ENCODE data around the gene SNX15.
"Not testable (repeated sequence)": the region's sequence is repeated elsewhere in the genome, so short reads cannot be mapped to it uniquely, and the experiment has no call there.

Gene SNX15, protein sequence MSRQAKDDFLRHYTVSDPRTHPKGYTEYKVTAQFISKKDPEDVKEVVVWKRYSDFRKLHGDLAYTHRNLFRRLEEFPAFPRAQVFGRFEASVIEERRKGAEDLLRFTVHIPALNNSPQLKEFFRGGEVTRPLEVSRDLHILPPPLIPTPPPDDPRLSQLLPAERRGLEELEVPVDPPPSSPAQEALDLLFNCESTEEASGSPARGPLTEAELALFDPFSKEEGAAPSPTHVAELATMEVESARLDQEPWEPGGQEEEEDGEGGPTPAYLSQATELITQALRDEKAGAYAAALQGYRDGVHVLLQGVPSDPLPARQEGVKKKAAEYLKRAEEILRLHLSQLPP

DNA sequence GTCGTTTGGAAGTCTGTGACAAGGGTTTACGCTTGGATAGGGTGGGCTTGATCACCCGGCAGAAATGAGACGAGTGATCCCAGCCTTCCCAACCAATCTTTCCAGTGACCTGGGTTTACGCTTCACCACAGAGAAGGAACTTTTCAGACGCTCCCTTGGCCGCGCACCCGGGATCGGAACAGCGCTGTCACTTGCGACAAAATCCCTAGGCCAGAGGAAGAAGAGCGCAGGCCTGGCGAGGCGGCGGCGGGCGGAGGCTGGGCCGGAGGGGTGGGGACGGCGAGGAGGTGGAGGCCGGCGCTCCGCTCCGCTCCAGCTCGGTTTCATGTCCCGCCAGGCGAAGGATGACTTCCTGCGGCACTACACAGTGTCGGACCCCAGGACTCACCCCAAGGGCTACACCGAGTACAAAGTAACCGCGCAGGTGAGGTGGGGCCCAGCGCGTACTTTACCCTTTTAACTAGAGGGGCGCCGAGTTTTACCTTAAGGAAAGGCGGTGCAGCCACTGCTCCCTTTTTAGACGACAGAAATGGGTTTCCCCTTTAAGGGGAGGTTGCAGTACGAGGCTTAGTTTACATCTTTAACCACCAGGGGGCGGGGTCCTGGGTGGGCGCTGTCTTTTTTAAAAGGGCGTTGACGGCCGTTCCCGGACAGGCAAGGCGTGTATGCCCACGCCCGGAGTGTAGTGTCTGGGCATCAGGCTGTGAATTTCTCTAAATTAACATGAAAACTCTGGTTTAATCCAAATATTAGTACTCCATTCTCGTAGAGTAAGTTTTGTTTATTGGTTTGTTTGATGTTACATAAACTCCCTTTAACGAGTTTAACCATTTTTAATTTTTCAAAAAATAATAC is at the start of gene SNX15:
Gene SNX15 (plus strand): TSS at position 227 of the 855 bp plus-strand sequence. CDS start 99 bp downstream, at position 326.
- DNase-seq, result peak; percentile 91

DNA sequence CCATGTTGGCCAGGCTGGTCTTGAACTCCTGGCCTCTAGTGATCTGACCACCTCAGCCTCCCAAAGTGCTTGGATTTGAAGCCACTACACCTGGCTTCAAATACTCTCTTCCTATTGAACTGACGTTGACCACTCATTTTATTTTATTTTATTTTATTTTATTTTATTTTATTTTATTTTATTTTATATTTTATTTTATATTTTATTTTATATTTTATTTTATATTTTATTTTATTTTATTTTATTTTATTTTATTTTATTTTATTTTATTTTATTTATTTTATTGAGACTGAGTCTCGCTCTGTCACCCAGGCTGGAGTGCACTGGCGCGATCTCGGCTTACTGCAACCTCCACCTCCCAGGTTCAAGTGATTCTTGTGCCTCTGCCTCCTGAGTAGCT is 43.9 kb upstream of the SNX15 start:
- DNase-seq, result not testable (repeated sequence)

DNA sequence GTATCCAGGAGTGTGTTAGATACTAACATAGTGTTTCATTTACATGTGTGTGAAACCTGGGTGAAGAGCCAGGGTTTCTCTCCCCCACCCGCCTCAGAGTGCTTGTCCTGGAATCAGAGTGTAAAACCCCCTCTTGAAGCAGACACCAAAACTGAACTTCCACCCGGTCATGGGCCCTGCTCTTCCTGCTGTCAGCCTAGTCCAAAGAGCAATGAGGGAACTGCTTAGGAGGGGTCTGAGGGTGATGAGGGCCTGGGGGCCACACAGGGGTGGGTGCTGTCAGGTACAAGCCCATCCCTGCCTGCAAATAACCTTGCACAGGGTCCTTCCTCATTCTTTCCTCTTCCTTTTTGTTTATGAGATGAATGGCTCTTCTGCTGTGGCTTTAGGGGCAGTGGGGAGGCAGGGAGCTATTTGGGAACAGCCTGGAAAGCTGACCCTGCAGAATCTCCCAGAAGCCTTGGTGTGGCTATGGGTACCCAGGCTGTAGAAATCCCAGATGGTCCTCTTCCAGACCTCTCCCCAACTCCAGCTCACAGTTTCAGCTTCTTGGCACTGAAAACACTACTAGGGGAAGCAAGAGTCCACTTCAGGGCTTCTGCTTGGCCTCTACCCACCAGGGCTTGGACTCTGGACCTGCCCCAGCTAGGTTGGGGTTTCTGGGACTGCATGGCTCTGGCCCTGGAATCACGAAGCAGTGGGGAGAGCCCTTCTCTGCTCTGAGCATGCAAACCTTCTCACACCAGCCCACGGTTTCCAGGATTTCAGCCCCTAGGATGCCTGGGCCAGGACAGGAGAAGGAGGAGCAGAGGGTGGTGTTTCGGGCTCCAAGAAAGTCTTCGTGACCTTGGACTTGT is 39.0 kb upstream of the SNX15 start:
- no peak for DNase-seq

DNA sequence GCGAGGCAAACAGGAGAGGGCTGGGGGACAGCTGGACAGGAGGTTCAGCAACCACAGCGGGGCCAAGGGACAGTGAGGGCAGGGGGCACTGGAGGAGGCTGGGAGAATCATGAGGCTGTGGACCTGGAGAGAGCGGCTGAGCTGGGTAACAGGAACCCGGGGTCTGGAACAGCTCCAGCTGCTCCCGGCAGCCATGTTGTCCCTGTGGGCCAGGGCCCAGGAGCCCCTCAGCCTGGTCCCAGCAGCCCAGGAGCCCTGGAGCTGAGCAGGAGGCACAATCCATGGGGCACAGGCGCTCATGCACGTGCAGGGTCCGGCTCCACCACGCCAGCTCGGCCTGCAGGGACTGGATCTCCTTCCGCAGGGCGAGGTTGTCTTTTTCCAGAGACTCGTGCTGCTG is 37.8 kb upstream of the SNX15 start:
- DNase-seq, result no peak

DNA sequence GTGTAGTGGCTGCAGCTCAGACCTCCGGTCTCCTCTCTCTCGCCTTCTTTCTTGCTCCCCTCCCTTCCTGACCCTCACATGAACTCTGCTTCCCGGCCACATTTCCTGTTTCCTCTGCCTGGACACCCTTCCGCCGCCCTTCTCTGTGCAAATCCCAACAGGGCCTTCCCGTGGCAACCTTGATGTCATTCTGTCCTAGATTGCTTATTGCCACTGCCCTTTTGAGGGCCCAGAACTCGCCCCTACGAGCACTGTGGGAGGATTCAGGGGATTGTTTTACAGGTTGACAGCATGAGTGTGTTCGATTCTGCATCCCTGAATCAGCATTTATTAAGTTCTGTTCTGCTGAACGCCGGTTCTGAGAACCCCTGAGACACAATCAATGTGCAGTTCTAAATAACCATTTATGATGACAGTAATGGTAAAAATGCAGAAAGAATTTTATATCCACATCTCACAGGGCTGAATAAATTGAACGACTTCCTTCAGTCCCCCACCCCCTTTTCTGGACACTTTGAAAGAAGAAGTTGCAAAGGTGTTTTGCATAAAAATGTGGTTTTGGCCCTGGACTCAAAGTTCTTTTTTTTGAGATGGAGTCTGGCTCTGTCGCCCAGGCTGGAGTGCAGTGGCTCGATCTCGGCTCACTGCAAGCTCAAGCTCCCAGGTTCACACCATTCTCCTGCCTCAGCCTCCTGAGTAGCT is 36.9 kb upstream of the SNX15 start:
- no peak for DNase-seq

DNA sequence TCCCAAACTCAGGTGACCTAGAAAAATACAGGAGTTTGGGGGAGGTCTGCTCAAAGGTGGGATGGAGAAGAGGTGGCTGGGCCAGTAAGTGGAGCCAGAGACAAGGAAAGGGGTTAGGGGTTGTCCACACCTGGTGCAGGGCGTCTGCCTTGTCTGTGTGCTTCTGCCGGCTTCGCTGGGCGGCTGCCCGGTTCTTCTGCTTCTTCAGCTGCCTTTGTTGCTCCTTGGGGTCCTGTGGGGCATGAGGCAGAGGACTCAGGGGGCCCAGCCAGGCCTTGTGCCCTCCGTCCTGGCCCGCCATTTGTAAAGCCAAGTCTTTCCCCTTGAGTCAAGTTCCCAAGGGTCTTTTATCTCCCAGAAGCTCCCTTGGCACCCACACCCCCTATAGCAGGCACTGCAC is 32.9 kb upstream of the SNX15 start:
- no peak for DNase-seq

DNA sequence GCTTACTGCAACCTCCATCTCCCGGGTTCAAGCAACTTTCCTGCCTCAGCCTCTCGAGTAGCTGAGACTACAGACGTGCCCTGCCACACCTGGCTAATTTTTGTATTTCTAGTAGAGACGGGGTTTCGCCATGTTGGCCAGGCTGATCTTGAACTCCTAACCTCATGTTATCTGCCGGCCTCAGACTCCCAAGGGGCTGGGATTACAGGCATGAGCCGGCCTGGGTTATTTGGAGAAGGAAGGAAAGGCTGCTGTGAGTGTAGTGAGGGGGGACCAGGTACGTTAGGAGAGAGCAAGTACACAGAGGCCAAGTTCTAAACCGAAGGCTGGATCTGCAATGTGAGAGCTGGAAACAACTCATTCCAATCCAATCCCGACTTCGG is 30.9 kb upstream of the SNX15 start:
- no peak for DNase-seq

DNA sequence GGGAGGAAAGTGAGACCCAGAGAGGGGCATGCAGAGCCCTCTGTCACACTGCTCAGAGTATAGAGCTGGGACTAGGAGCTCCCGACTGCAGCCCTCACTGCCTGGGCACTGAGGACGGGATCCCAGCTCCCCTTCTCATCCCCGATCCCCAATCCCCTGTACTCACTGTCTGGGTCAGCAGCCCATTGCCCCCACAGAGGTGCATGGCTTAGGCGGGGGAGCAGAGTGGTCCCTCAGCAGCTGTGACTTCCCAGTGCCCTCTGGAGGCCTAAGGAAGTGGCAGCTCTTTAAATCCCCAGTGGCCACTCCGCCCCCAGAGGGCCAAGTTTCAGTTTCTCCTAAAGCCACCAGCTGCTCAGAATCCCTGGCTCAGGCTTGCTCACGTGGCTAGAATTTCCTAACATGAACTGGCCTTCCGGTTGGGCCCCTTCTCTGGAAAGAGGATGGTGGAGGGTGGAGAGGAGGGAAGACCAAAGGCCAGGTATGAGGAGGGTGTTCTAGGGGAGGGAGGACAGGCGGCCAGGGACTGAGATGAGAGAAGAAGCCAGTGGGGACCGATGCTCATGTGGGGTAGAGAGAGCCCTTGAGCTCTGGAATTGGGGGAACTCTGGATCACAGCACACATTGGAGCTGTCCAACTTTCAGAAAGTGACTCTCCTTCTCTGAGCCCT is 30.4 kb upstream of the SNX15 start, which contains the start of gene BATF2:
Gene BATF2 (minus strand): TSS at position 262 of the 671 bp plus-strand sequence. CDS start 57 bp downstream, at position 205.
- DNase-seq, result peak; percentile 75

DNA sequence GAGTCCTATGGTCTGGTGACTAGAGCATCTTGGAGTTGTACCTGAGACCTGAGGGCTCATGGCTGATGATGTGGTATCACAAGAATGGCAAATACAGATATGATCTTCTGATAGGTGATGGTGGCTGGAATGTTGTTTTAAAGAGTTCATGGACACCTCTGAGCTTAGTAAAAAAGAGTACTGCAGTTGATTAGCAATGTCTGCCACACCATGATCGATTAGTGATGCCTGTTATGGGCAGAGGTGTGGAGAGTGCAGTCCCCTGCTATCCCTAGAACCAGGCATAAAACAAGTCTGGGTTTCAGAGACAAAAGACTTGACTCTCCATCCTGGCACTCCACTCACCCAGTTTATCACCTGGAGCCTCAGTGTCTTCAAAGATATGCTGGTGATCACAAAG is 29.1 kb upstream of the SNX15 start:
- no peak for DNase-seq

DNA sequence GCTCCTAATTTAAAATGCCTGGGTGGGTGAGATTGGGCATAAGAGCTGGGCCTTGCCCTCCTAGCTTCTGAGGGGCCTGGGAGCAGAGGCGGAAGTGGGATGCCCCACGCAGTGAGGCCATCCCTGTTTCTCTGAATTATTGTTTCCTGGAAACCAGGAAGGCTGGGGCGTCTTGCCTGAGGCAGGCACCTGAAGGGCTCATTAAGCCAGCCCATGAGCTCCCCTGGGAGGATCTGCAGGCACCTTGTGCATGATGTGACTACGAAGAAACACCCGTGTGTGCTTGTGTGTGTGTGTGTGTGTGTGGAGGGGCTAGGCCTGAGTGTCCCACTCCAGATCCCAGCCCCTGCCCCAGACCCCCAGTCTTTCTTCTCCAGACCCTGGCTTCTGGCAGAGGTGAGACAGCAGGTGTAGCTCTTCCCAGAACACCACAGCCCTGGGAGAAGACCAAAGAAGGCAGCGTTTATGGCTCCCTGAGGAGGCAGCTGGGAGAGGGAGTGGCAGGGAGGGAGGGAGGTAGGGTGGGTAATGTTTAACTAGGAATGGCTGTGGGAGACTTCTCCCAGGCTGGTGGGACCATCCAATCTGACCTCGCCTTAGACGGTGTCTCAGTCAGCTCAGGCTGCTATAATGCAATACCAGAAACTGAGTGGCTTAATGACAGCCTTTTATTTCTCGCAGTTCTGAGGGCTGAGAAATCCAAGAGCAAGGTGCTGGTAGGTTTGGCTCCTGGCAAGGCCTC is 28.4 kb upstream of the SNX15 start:
- no peak for DNase-seq

DNA sequence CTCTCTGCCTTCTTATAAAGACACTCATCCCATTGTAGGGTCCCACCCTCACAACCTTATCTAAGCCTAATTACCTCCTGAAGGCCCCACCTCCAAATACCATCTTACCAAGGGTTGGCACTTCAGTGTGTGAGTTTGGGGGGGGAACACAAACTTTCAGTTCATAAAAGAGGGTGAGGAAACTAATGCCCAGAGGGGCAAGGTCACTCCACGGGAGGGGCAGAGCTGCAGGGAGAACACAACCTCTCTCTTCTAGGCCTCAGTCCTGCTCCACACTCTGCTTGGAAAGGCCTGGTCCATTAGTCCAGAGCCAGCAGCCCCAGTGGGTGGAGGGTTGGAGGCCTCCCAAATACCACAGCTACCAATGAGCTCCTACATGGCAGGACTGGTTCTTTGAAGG is 27.8 kb upstream of the SNX15 start:
- no peak for DNase-seq

DNA sequence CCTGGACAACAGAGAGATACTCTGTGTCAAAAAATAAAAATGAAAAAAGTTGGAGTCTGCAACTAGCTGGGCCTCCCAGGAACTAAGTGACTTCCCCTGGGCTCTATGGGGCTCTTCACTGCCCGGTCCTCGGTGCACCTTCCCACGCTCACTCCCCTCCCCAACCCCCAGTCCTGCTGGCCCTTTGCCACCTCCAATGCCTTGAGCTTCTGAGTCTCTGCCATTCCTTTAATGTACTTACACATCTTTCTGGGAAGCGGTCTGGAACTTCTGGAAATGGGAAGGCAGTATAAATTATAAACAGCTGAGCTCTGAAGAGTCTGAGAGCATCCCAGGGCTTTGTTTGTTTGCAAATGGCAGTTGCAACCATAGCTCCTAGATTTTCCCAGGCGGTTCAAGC is 24.5 kb upstream of the SNX15 start:
- DNase-seq, result no peak

DNA sequence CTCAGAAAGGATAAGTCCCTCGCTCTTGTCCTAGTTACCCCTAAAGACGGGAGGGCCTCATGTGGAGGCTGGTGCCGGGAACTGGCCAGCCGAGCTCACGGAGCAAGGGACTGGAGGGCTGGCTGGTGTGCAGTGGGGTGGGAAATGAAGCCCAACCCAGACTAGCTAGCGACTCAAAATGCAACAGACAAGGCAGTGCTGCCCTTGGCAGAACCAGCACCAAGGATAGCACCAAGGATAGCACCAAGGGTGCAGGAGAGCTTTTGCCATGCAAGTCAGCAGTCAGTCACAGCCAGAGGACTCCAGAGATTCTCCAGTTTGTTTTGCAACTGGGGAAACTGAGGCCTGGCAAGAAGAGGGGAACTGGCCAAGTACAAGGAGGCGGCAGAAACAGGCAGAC is 24.0 kb upstream of the SNX15 start:
- no peak for DNase-seq

DNA sequence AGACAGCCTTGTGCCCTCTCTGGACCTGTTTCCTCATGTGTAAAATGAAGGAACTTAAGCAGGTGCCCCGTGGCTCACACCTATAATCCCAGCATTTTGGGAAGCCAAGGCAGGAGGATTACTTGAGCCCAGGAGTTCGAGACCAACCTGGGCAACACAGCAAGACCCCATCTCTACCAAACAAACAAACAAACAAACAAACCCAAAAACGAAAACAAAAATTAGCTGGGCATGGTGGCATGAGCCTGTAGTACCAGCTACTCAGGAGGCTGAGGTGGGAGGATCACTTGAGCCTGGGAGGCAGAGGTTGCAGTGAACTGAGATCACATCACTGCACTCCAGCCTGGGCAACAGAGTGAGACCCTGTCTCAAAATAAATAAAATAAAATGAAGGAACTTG is 23.3 kb upstream of the SNX15 start:
- not testable (repeated sequence) for DNase-seq

DNA sequence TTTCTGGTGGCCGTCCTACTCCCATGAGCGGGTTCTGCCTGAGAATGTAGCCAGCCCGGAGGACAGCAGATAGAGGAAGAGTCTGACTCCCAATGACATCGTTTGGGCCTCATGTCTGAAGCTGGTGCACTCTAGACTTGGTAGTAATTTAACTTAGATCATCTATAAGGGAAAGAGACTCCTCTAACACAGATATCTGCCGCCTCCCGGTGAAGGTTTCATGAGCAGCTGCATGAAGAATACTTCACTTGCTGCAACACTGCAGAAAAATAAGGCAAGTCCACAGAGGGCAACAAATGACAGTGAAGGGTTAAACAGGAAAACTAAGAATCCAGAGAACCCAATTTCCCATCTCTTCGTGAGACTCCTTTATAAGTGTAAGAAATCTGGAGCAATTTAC is 19.2 kb upstream of the SNX15 start:
- no peak for DNase-seq

DNA sequence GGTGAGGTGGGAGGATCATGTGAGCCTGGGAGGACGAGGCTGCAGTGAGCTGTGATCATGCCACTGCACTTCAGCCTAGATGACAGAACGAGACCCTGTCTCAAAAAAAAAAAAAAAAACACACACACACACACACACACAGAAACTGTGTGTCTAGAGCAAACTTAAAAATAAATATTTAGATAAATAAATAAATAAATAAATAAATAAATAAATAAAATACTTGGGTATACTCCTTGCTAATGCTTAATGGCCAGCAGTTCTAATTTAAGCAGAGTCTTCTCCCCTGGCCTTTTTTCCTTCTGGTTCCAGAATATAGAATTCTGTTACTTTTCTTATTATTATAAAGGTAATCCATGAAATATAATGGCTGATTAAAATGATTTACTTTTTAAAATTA is 18.4 kb upstream of the SNX15 start:
- no peak for DNase-seq

DNA sequence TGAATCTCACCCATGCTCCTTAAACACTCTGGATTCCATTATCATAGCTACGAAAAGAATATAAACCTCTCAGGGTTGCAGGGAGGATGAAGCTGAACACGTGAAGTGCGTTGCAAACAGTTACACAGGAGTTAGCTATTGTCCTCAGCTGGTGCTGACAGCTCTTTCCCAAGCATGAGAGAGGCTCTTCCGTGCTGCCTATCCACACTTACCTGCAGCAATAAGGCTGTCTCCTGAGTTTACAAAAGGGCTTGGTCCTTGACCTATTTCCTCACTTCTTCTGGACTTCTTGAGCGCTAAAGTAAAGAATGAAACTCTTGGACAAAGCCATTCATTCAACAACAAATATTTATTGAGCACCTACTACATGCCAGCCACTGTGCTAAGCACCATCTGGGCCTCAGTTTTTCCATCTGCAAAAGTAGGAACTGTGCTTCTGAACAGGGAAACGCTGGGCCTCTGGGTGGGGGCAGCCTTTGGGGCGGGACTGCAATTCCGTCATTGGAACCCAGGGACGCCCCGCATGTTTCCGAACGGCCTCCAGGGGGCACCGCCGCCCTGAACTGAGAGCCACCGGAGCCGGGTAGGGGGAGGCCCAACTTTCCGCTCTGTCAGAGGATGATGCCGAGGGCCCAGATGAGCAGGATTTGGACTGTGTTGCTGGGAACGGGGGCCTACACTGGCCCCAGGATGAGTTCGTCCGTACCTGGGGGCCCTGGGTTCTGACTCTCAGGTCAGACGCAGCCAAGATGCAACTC is 13.9 kb upstream of the SNX15 start:
- peak; percentile 21 for DNase-seq

DNA sequence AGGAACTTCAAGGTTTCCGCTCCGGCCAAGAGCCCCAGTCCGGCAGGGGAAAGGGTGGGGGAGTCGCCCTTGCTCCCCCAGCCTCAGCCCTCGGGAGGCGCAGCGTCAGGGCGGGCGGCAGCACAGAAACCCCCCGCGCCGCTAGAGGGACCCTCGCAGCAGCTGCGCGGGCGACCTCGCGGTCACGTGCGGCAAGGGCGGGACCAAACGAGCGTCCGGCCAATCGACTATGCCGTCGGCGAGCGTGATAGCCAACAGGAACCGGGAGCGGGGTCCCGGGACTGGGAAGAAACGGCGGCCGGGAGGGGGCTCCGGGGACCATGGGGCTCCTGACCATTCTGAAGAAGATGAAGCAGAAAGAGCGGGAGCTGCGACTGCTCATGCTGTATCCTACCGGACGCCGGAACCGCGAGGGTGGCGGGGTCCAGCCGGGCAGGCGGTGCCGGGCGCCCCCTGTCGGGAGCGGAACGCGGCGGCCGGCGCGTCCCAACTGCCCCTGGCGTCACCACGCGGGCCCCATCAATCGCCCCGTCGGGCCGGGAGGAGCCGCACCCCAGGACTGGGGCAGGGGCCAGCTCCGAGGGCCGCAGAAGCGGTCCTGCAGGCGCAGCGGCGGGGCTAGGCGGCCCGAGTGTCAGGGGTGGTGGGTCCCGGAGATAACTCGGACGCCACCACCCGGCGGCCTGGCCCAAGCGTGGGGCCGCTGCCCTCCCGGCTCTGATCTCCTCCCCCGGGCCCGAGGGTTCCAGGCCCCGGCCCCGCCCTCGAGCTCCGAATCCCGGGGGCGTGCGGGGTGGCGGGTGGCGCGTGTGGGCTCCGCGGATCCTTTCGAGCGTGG is 13.1 kb upstream of the SNX15 start, which contains the start of gene ARL2:
Gene ARL2 (plus strand): TSS at position 273 of the 838 bp plus-strand sequence. CDS start 48 bp downstream, at position 321.
- DNase-seq, result peak; percentile 80

DNA sequence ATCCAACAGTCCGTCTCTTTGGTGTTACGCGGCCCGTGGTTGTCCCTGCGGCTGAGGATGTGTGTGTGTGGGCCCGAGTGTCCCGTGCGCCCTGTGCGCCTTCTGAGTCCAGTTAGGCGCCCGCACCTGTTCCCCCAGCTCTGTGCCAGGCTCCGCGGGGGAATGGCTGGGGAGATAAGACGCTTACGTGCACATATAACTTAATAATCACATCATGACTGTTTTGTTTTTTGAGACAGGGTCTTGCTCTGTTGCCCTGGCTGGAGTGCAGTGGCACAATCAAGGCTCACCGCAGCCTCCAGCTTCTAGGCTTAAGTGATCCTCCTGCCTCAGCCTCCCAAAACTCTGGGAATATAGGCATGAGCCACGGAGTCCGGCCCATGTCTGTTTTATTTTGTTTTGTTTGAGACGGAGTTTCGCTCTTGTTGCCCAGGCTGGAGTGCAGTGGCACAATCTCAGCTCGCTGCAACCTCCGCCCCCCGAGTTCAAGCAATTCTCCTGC is 12.5 kb upstream of the SNX15 start:
- peak; percentile 1 for DNase-seq

All from SHP77 treated with DMSO at 0.1 percent for 48 hours (cell line).